GM19193 (cell line): ENCODE measurements around the gene CMC2.

Source experiments
- POLR2A ChIP-seq: IDR thresholded peaks from 4 replicates; pipeline ENCODE4 v1.6.1; 2011; ENCODE audit not compliant: insufficient read depth, insufficient read length; ENCODE audit errors: extremely low read depth

The CMC2 gene

GRCh38 chr16:81008505-81008789 is 1.8 kb upstream of the CMC2 start:
- no peak for TF ChIP-seq POLR2A

- no peak for TF ChIP-seq POLR2A
Observed at GRCh38 chr16:81006211-81006812, 373 bp downstream of the CMC2 start.

GRCh38 chr16:81005610-81006161 is 999 bp downstream of the CMC2 start:
- no peak for TF ChIP-seq POLR2A

GRCh38 chr16:81004646-81005353 is 1.9 kb downstream of the CMC2 start:
- TF ChIP-seq POLR2A: no peak

GRCh38 chr16:81003610-81004460 is 2.9 kb downstream of the CMC2 start:
- TF ChIP-seq POLR2A: no peak

GRCh38 chr16:81003064-81003463 is 3.6 kb downstream of the CMC2 start:
- TF ChIP-seq POLR2A: no peak

GRCh38 chr16:81001330-81001729 is 5.4 kb downstream of the CMC2 start:
- no peak for TF ChIP-seq POLR2A

- no peak for TF ChIP-seq POLR2A
Observed at GRCh38 chr16:81000873-81001272, 5.8 kb downstream of the CMC2 start.

- no peak for TF ChIP-seq POLR2A
Observed at GRCh38 chr16:80997964-80998620, 8.6 kb downstream of the CMC2 start.

GRCh38 chr16:80997139-80997798 is 9.4 kb downstream of the CMC2 start:
- TF ChIP-seq POLR2A: no peak

GRCh38 chr16:80996688-80997138 is 10.0 kb downstream of the CMC2 start:
- no peak for TF ChIP-seq POLR2A

GRCh38 chr16:80994451-80994850 is 12.2 kb downstream of the CMC2 start:
- no peak for TF ChIP-seq POLR2A

GRCh38 chr16:80993834-80994233 is 12.9 kb downstream of the CMC2 start:
- TF ChIP-seq POLR2A: no peak

- no peak for TF ChIP-seq POLR2A
Observed at GRCh38 chr16:80993307-80993706, 13.4 kb downstream of the CMC2 start.
